Measurements from ENCODE around the gene CEP112.

GRCh38 chr17:65895969-65896368 lies 296.0 kb downstream of the CEP112 start:
- TF ChIP-seq CREB1 (CRISPR knock-in tag; IDR thresholded peaks at IDR 0.05; ENCODE audit: low read depth) (no peak), CTCF (conservative IDR thresholded peaks at IDR 0.05; ENCODE audit: low read depth in 2 of 2) (no peak), EZH2 (IDR thresholded peaks at IDR 0.05; ENCODE audit: low read depth, unreplicated experiment) (no peak)
